NCI-H2227 treated with DMSO at 0.1 percent for 48 hours (cell line): ENCODE results near the gene MRC2.

Experiments used
- DNase-seq: peaks from one replicate; lab custom pipeline; 2025; lab: John Stamatoyannopoulos, UW

Gene MRC2

DNA sequence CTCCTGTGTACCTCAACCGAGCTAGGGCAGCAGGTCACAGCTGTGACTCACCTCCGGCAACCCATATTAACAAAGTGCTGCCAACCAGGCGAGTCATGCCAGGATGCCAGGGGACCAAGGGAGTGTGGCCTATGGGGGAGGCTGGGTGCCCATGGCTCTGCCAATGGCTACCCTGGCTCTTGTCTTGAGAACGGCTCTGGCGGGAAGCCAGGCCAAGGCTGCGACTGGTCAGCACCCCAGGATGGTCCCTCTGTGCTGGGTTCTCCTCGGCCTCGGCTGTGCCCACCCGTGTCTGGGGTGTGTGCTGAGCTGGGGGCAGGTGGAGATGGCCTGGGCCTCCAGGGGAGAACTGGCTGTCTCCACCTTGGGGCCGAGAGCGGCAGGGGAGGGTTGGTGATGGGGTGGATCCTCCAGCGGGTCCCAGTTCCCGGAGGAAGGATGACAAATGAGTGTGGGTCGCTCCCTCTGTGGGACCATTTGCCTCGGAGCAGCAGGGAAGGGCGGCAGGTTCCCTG is 75.8 kb downstream of the MRC2 start:
- no peak for DNase-seq

GRCh38 chr17:62703776-62704380 is 76.4 kb downstream of the MRC2 start:
- DNase-seq: peak; percentile 75

DNA sequence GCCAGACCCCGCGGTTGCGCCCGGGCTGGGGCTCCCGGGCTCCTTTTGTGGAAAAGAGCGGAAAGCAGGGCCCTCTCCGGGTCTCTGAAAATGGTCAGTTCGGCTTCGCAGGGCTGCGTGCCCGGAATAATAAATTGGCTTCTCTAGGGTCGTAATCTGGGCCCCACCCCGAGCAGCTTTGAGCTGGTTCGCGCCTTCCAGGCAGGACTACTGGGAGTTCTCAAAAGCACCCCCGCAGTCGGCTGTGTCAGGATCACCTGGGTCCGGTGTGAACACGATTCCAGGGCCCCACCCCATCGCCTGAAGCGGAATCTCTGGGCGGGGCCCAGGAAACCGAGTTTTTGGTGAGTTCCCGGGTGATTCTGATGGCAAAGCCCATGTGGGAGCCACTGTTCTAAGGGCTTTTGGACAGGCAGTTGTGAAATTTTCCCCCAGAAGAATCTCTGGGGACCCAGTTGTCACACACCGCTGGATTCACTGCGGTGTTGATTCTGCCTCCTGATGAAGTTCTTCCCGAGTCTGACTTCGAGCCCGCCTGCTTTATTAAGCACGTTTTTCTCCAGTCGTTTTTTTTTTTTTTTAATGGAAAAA is 77.0 kb downstream of the MRC2 start:
- DNase-seq: peak; percentile 34

DNA sequence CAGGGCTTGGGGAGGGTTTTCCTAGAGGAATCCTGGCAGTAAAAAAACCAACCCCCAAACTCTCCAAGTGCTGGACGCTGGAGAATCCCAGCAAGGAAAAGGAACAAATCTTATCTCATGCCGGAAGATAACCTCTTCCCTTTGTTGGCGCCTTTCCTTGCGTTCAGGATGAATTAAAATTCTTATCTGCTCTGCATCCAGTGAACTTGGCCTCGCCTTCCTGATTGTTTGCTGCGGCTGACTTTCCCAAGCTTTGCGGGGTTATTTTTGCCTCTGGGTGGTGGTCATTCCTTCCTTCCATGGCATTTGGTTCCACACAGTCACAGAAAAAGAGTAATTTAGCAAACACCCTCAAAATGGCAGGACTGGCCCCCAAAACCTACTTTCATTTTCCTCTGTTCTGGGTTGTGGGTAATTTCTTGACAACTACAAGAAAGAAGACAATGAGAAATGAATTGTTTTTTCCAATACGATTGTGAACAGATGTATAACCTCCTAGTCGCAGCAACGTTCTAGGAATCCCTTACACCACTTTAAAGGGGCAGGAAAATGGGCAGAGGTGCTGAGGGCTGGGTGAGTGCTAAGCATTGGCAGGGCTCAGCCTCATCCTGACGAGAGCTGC is 77.8 kb downstream of the MRC2 start:
- no peak for DNase-seq

GRCh38 chr17:62705778-62706597 is 78.5 kb downstream of the MRC2 start:
- DNase-seq: no peak

GRCh38 chr17:62706598-62707424 is 79.3 kb downstream of the MRC2 start:
- DNase-seq: no peak

GRCh38 chr17:62707425-62707739 is 79.9 kb downstream of the MRC2 start:
- no peak for DNase-seq

GRCh38 chr17:62708587-62708986 is 81.1 kb downstream of the MRC2 start:
- DNase-seq: no peak

DNA sequence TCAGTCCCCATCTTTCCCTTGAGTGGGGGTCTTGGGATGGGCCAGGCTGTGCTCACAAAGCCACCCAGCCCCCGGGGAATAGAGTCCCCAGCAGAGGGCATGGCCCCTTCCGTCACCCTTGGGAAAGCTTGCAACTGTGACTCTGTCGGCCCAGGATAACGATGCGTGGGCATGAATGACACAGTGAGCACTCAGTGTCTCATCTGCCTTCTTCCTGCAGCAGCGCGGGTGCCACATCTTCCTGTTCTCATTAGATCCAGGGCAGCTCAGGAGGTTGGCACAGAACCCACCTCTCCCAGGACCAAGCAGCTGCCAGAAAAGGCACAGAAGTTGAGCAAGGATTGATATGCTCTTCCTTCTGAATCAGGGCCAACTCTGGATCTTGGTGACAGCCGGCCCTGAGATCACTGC is 84.7 kb downstream of the MRC2 start:
- DNase-seq: no peak

DNA sequence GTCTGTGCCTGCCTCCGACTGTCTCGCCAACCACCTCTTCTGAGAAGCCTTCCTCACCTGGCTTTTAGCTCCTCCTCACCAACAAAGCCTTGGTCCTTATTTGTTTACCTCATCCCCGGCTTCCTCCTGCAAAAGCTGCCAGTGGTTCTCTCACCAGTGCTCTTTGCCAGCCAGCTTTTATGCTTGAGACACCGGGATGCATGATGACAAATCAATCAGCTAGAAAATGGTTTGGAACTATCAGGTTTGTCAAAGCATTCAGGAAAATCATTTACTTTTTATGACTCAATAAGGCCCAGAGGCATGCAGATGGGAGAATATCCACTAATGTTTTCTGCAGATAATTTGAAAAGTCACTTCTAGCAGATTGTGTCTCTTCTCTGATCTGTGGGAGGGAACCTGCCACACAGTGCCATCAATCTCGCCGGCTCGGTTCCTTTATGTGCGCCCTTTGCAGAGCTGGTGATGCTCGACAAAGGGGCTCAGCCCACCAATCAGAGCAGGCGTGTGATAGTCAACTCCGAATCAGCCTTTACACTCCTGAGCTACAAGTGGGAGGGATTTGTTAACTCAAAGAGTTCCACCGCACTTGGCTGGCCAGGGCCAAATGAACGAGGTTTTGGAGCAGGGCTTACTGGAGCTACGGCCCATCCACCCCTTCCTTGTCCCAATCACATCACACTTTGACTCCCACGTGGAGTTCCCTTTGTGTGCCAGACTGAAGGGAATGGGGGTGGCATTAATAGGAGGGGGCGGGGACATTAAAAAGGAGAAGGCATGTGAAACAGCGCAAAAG is 85.8 kb downstream of the MRC2 start:
- DNase-seq: peak; percentile 29

GRCh38 chr17:62714016-62714777 is 86.7 kb downstream of the MRC2 start:
- DNase-seq: no peak

- no peak for DNase-seq
Observed at GRCh38 chr17:62715882-62716390, 88.5 kb downstream of the MRC2 start.

- DNase-seq: no peak
Observed at GRCh38 chr17:62716834-62717588, 89.5 kb downstream of the MRC2 start.

- no peak for DNase-seq
Observed at GRCh38 chr17:62717589-62717855, 90.1 kb downstream of the MRC2 start.

GRCh38 chr17:62717889-62718288 is 90.4 kb downstream of the MRC2 start:
- no peak for DNase-seq

- DNase-seq: no peak
Observed at GRCh38 chr17:62718429-62718828, 91.0 kb downstream of the MRC2 start.

DNA sequence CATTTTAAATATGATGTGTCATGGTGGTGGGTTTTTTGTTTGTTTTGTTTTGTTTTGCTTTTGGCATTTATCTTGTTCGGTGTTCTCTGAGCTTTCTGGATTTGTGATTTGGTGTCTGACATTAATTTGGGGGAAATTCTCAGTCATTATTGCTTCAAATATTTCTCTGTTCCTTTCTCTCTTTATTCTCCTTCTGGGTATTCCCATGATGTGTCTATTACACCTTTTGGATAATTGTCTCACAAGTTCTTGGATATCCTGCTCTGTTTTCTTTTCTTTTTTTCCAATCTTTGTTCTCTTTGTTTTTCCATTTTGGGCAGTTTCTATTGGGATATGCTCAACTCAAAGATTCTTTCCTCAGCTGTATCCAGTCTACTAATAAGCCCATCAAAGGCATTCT is 92.1 kb downstream of the MRC2 start:
- DNase-seq: no peak

DNA sequence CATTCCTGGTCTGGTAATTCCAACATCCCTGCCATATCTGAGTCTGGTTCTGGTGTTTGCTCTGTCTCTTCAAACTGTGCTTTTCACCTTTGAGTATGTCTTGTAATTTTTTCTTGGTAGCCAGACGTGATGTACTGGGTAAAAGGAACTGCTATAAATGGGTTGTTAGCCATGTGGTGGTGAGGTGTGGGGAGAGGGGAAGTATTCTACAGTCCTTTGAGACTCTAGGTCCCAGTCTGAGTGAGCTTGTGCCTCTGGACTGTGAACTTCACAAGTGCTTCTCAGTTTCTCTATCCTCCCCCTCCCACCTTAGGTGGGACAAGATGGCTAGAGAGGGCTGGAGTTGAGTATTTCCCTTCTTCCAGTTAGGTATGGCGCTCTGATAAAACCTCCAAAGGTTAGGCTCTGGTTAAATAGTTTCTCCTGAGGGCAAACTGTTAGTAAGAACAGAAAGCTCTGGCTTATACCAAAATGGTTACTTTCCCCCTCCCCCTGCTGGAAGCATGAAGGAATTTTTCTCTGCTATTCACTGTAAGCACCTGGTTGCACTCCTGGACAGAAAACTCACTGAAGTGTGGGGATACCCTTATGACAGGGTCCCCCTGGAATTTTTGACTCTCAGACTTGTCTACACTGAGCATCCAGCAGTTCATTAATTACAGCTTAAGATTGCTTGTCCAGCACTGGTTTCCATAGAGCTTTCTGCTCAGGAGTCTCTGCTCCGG is 92.8 kb downstream of the MRC2 start:
- DNase-seq: no peak

DNA sequence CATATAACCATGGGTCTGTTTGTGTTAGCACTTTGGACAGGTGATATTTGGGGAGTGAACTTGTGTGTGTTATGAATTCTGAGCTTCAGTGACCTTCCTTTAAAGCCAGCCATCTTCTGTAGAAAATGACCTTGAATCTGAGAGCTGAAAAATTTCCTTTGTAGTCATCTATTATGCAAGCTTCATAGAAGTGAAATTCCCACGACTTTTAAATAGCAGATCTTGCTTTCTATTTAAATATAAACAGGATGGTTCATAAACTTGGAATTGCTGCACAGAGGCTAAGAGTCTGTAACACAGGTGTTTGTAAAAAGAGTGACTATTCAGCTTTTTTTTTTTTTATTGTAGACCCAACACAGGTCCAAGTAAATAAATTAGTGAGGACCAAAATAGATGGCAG is 95.2 kb downstream of the MRC2 start:
- DNase-seq: no peak
